Measurements from ENCODE around the gene NUBPL. TPM values are rescaled to one million over a fixed set of nuclear protein-coding genes. Genes with fewer than 3 reads are reported as not detected.

Gene NUBPL
- total RNA-seq, 4 donors from 2014 or later: 4.6 to 8.8 (median 7.7) TPM

DNA sequence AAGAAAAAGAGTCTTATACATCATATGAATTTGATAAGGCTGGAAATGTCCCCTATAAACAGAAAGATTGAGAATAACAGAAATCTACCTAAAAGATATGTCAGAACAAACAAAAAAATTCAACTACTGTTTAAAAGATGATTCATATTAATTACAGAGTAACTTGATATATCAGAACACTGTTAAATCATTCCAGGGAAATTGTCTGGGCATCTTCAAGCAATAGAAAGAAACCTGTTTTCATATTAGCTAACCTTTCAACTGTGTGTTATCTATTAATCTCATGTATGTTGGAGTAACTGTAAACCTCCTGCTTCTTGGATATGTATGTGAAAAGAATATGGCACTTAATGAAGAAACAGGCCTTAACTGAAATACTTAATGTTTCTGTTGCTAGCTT, 96.7 kb downstream of the NUBPL start:
- DNase-seq: no peak
- Histone ChIP-seq H3K36me3 (no peaks in the 10 kb centered on the region), H3K4me1 (peaks cover 0 to 2% (median 0%) of the 10 kb centered on the region in 4 donors), H3K4me3 (no peak overlapping the region), H3K27ac (no peak overlapping the region), H3K9me3 (peaks cover 0 to 4% (median under 1%) of the 10 kb centered on the region in 4 donors), H3K27me3 (no peaks in the 10 kb centered on the region)
- TF ChIP-seq POLR2A (IDR thresholded peaks at IDR 0.05): no peak
- TF ChIP-seq, protein P1, sequence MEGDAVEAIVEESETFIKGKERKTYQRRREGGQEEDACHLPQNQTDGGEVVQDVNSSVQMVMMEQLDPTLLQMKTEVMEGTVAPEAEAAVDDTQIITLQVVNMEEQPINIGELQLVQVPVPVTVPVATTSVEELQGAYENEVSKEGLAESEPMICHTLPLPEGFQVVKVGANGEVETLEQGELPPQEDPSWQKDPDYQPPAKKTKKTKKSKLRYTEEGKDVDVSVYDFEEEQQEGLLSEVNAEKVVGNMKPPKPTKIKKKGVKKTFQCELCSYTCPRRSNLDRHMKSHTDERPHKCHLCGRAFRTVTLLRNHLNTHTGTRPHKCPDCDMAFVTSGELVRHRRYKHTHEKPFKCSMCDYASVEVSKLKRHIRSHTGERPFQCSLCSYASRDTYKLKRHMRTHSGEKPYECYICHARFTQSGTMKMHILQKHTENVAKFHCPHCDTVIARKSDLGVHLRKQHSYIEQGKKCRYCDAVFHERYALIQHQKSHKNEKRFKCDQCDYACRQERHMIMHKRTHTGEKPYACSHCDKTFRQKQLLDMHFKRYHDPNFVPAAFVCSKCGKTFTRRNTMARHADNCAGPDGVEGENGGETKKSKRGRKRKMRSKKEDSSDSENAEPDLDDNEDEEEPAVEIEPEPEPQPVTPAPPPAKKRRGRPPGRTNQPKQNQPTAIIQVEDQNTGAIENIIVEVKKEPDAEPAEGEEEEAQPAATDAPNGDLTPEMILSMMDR (IDR thresholded peaks at IDR 0.05): no peak

- Histone ChIP-seq H3K27ac (no peak overlapping the region), H3K27me3 (no peaks in the 10 kb centered on the region), H3K9me3 (no peaks in the 10 kb centered on the region), H3K4me3 (no peak overlapping the region), H3K4me1 (peaks cover 0 to 2% (median 0%) of the 10 kb centered on the region in 4 donors), H3K36me3 (no peaks in the 10 kb centered on the region)
- DNase-seq: no peak
- no peak for TF ChIP-seq POLR2A (IDR thresholded peaks at IDR 0.05)
- TF ChIP-seq, protein P1 (IDR thresholded peaks at IDR 0.05): no peak
These were observed 98.1 kb downstream of the NUBPL start for GRCh38 chr14:31659278-31659677.

GRCh38 chr14:31660191-31660590, 99.0 kb downstream of the NUBPL start:
- H3K9me3 ChIP-seq: peaks cover 0 to 3% (median 0%) of the 10 kb centered on the region in 4 donors
- TF ChIP-seq POLR2A (IDR thresholded peaks at IDR 0.05): no peak
- TF ChIP-seq, protein P1 (IDR thresholded peaks at IDR 0.05): no peak
- no peaks in the 10 kb centered on the region for H3K36me3 ChIP-seq
- peaks cover 0 to 2% (median 0%) of the 10 kb centered on the region in 4 donors for H3K4me1 ChIP-seq
- H3K27ac ChIP-seq: no peak overlapping the region
- no peak overlapping the region for H3K4me3 ChIP-seq
- H3K27me3 ChIP-seq: no peaks in the 10 kb centered on the region
- DNase-seq: no peak

DNA sequence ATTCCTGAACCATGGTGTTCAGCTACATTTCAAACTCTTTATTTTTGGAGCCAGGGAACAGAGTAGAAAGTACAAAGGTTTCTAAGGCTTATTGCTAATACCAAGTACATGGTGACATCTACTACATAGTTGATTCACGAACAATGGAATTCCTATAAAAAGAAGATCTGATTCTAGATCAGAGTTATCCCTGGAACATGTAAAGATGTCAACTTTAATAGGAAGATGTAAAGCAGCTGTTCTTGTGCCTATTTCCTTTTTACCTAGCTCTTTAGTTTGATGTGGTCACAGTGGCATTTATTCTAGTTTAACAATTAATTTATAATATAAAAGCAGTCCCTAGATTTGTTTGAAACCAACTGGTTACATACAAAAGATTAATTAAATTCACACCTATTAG, 99.5 kb downstream of the NUBPL start:
- Histone ChIP-seq H3K9me3 (peaks cover 0 to 4% (median 0%) of the 10 kb centered on the region in 4 donors), H3K36me3 (no peaks in the 10 kb centered on the region), H3K4me1 (peaks cover 0 to 2% (median 0%) of the 10 kb centered on the region in 4 donors), H3K27me3 (no peaks in the 10 kb centered on the region), H3K4me3 (no peak overlapping the region), H3K27ac (no peak overlapping the region)
- no peak for DNase-seq
- no peak for TF ChIP-seq POLR2A (IDR thresholded peaks at IDR 0.05)

- Histone ChIP-seq H3K4me3 (no peak overlapping the region), H3K27ac (no peak overlapping the region), H3K36me3 (no peaks in the 10 kb centered on the region), H3K27me3 (no peaks in the 10 kb centered on the region), H3K9me3 (peaks cover 0 to 4% (median 0%) of the 10 kb centered on the region in 4 donors), H3K4me1 (no peaks in the 10 kb centered on the region)
- TF ChIP-seq, protein P1 (IDR thresholded peaks at IDR 0.05): no peak
- TF ChIP-seq POLR2A (IDR thresholded peaks at IDR 0.05): no peak
- no peak for DNase-seq
These were observed 107.1 kb downstream of the NUBPL start for GRCh38 chr14:31668348-31668747.

- Histone ChIP-seq H3K27ac (no peak overlapping the region), H3K4me3 (no peak overlapping the region), H3K27me3 (no peaks in the 10 kb centered on the region), H3K4me1 (no peaks in the 10 kb centered on the region), H3K9me3 (no peaks in the 10 kb centered on the region), H3K36me3 (no peaks in the 10 kb centered on the region)
- DNase-seq: no peak
- no peak for TF ChIP-seq POLR2A (IDR thresholded peaks at IDR 0.05)
These were observed 111.5 kb downstream of the NUBPL start for GRCh38 chr14:31672709-31673108.

DNA sequence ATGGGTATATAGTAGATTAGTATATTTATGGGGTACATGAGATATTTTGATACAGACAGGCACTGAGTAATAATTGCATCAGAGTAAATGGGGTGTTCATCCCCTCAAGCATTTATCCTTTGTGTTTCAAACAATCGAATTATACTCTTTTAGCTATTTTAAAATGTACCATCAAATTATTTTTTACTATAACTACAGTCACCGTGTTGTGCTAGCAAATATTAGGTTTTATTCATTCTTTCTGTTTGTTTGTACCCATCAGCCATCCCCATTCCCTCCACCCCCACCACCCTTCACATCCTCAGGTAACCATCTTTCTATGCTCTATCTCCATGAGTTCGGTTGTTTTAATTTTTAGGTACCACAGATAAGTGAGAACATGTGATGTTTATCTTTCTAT, 115.8 kb downstream of the NUBPL start:
- Histone ChIP-seq H3K4me1 (no peaks in the 10 kb centered on the region), H3K36me3 (no peaks in the 10 kb centered on the region), H3K27ac (no peak overlapping the region), H3K9me3 (no peaks in the 10 kb centered on the region), H3K27me3 (no peaks in the 10 kb centered on the region), H3K4me3 (no peak overlapping the region)
- DNase-seq: no peak
- no peak for TF ChIP-seq POLR2A (IDR thresholded peaks at IDR 0.05)
- TF ChIP-seq, protein P1 (IDR thresholded peaks at IDR 0.05): no peak

Data from Peyer's patch (tissue), 4 donors.